Stimulated activated naive CD4-positive, alpha-beta T cell treated with Interleukin-2 at 50 U/mL for 16 hours (primary cell): Measurements from ENCODE around the gene ADORA1.

Experiments
- DNase-seq: peaks from one replicate; lab custom pipeline; 2025; lab: John Stamatoyannopoulos, UW

Gene ADORA1

GRCh38 chr1:203216274-203217138 is 89.0 kb downstream of the ADORA1 start:
- DNase-seq = no peak
